NK-92 treated with Interleukin-12 subunit alpha and Interleukin-12 subunit beta, amount 100 ng/mL, for 24 hours (cell line): Measurements from ENCODE around the gene UGT1A3.

Experiments used
- DNase-seq: peaks from one replicate; lab custom pipeline; 2025; lab: John Stamatoyannopoulos, UW

The UGT1A3 gene

DNA sequence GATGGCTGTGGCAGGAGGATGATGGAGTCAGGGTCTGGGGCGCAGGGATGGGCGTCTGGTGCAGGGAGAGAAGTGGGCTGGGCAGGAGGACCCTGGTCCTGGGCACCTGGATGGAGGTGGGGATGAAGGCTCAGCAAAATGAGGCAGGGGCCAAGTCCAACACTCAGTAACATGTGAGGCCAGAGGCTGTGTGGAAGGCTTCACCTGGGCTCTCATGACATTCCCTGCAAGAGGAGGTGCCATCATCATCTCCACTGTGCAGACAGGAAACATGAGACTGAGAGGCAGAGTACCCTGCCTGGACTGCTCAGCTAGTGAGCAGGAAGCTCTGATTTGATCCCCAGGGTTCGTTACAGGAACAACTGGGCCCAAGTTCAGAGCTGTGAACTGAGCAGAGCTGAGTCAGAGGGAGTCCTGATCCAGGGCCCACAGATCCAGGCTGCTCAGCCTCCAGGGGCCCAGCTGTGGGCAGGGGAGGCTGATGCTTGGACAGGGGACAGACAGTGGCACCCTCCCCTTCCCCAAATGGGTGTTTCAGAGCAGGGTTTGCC is 88.6 kb downstream of the UGT1A3 start:
- no peak for DNase-seq

DNA sequence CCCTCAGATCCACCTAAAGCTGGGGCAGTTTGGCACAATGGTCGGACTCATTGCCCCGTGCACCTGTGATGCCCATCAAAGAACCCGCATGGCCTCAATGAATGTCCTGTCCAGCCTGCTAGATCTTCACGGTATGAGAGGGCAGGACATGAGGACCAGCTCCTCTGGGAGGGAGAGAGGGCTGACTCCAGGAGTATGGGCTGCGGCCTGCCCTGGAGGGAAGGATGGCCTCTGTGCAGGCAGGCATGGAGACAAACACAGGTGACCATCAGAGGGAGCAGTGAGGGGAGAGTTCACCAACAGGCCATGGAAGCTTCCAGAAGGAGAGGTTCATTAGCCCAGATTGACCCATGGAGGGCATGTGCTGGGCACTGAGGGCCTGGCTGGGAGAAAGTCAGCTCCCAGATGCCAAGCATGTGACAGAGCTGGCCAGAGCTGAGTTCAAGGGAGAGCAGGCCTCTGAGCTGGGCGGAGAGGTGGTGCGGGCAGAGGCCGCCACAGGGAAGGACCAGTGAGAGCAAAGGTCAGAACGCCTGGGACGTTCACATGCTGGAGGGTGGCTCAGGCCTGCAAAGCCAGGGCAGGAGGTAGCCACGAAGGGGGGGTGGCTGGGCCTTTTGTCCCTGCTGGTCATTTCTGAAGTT is 89.3 kb downstream of the UGT1A3 start:
- DNase-seq = no peak

DNA sequence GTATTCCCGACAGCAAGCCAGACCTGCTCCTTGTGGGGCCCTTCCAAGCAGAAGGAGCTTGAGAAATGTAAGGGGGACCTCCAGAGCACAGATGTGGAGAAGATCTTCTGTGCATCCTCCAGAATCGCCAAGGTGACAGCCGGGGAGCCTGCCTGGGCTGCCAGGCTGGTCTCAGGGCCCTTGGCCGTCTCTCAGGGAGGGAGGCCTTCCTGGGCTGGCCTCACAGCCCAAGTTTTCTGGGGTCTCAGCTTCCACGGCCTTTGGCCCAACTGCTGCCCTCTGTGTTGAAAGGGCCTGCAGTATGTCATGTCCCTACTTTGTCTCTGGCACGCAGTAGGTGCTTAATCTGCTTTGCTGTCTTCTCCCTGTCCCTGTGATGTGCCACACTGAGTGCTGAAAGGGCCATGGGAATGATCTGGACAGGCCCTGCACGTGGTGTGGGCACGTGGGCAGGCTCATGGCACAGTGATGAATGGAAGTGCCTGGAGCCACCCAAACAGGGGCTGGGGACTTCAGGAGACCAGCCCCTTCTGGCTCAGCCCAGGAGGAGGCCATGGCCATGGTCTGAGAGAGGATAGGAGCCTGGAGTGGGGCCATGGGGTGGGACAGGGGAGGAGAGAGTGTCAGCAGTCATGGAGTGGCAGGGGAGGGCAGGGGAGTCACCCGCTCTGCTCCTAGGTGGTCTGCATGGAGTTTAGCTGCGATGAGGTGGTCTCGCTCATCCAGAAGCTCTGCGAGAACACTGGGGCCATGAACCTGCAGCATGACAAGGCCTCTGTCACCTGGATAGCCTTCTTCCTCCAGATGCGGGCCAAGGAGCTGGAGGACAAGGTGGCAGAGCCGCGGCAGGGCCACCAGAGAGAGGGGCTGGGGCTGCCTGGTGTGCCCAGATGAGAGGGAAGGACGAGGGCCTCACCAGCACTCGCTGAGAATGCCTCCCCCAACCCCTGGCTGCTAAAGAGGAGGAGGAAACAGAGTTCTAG is 90.1 kb downstream of the UGT1A3 start:
- DNase-seq = no peak

DNA sequence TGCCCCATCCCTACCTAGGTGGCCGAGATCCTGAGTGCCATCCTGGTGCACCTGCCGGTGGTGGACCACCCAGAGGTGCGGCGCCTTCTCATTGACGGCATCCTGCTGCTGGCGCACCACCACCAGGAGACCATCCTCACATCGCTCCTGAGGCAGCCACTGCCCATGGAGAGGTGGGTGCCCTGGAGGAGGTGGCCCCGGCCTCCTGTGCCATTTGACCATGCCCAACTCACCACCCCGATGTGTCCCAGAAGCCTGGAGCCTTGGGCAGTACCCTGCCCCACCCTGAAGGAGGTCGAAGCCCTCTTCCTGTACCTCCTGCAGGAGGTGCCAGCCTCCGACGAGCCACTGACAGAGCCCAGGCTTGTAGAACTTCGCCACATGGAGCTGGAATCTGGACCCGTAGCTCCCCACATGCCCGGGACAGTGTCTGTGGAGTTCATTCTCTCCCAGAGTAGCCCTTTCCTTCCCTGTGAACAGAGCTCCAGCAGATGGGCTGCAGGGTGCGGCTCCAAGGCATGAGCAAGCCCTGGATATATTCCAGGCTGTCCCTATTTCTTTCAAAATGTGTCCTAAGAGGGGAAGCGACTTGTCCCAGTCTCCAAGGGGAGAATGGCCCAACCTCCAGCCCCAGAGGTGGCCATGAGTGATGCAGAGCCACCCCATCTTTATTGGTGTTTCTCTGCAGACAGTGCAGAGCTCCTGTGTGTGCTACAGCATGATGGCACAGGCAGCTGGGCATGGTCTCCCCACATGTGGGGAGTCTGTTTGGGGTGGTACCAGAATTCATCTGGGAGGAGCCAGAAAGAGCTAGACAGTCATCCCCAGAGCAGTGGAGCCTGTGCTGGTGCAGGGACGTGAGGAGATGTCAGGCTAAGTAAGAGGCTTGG is 91.3 kb downstream of the UGT1A3 start:
- no peak for DNase-seq

DNA sequence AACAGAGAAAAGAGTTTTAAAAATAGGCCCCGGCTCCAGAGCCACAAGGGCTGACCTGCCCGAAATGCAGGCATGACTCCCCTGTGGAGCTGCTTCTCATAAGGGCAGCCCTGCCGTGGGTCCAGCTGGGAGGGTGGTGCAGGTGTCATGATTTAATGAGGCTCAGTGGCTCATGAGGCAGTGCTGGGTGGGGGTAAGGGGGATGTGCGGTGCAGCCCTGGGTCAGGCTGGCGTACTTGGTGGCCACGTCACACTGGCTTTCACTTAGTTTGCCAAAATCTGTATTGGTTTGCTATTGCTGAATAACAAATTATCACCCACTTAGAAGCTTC is 91.9 kb downstream of the UGT1A3 start:
- DNase-seq = no peak

DNA sequence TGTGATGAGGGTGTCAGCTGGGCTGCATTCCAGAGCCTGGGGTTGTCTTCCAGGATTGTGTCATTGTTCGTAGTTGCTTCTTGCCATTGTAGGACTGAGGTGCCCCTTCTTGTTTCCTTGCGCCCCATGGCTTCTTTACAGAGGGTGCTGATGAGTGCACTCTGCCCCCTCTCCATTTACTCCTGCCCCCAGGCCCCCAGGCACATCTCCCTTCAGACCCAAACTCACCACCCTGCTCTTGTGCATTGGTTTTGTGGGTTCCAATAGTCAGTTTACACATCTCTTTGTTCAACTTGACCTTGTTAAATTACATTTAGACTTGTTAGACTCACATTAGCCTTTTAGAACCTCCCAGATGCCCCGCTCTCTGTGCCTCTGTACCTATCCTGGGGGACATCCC is 92.4 kb downstream of the UGT1A3 start:
- DNase-seq = no peak

DNA sequence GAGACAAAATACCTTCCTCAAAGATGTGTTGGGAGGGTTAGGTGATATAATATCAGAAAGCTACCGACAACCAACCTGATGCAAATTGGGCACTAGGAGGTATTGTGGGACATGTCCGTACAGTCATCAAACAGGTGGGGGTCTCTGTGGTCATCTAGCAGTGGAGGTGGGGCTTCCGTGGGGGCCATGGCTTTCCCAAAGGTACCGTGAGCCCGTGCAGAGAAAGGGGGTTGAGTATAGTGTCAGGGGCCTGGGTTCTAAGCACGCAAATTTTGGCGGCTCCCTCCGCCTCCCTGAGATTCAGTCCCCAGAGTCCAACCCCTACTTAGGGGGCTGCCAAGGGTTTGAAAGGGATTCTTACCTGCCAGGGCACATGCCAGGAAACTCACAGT is 92.9 kb downstream of the UGT1A3 start:
- no peak for DNase-seq

DNA sequence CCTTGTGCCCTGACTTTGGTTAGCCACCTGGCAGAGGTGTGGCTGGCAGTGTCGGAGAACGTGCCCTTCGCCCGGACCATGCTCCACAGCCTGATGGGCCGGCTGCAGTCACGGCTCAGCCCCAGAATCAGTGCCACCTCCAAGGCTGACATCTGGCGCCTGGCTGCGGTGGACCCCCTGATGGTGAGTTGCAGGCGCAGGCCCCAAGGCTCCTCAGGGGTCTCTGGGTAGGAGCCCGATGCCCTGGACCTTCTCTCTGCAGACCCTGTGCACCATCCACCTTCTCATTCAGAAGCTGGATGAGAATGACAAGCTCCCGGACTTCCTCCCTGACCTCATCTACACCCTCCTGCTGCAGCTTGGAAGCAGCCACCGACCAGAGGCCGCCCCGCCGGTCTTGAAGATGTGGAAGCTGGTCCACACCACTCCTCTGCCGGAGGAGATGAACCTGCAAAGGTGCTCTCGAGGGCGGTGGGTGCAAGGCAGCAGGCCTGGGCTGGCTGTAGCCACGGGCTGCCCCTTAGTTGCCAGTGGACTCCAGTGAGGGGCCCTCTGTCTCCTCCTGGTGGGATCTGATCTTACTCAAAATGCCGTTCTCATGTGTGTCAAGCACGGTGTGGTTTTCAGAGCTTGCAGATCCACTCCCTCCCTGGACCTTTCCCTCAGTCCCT is 93.4 kb downstream of the UGT1A3 start:
- DNase-seq = no peak
